HEK293 (cell line): ENCODE results near the gene RFPL2.

Source experiments
- HIC1 ChIP-seq: fragments of 450-650 bp; formaldehyde crosslinking; IDR thresholded peaks from 2 replicates; pipeline ENCODE4 v1.5.1; 2016; ENCODE audit warnings: missing biosample characterization, missing genetic modification characterization
- SCRT1 ChIP-seq: fragments of 450-650 bp; formaldehyde crosslinking; IDR thresholded peaks from 2 replicates; pipeline ENCODE4 v1.5.1; 2016; ENCODE audit warnings: missing biosample characterization, missing genetic modification characterization, borderline replicate concordance
- TRIM28 ChIP-seq: IDR thresholded peaks from 2 replicates; pipeline ENCODE4 v1.6.1; 2011; ENCODE audit warnings: low read length, control low read depth, borderline replicate concordance
- ZBTB49 ChIP-seq: fragments of 450-650 bp; formaldehyde crosslinking; IDR thresholded peaks from 2 replicates; pipeline ENCODE4 v1.5.1; 2016; ENCODE audit warnings: missing biosample characterization, missing genetic modification characterization, low read depth
- ZBTB7A ChIP-seq: fragments of 450-650 bp; formaldehyde crosslinking; IDR thresholded peaks from 2 replicates; pipeline ENCODE4 v1.5.1; 2016; ENCODE audit warnings: low read depth, missing biosample characterization, missing genetic modification characterization
- ZFHX2 ChIP-seq: fragments of 450-650 bp; formaldehyde crosslinking; conservative IDR thresholded peaks from 2 replicates; pipeline ENCODE4 v1.5.1; 2016; ENCODE audit warnings: missing biosample characterization, missing genetic modification characterization
- ZFP37 ChIP-seq: fragments of 450-650 bp; formaldehyde crosslinking; IDR thresholded peaks from 2 replicates; pipeline ENCODE4 v1.5.1; 2016; ENCODE audit warnings: missing biosample characterization, missing genetic modification characterization
- ZNF18 ChIP-seq: fragments of 450-650 bp; formaldehyde crosslinking; IDR thresholded peaks from 2 replicates; pipeline ENCODE4 v1.5.1; 2016; ENCODE audit warnings: missing biosample characterization, missing genetic modification characterization
- ZNF202 ChIP-seq: fragments of 450-650 bp; formaldehyde crosslinking; IDR thresholded peaks from 2 replicates; pipeline ENCODE4 v1.5.1; 2016; ENCODE audit warnings: missing biosample characterization, missing genetic modification characterization, borderline replicate concordance
- ZNF341 ChIP-seq: fragments of 450-650 bp; formaldehyde crosslinking; IDR thresholded peaks from 2 replicates; pipeline ENCODE4; 2016; ENCODE audit warnings: low read depth, missing biosample characterization, missing genetic modification characterization
- ZNF416 ChIP-seq: fragments of 450-650 bp; formaldehyde crosslinking; IDR thresholded peaks from 2 replicates; pipeline ENCODE4 v1.5.1; 2016; ENCODE audit warnings: missing biosample characterization, missing genetic modification characterization
- ZNF433 ChIP-seq: fragments of 450-650 bp; formaldehyde crosslinking; IDR thresholded peaks from 2 replicates; pipeline ENCODE4 v1.5.1; 2016; ENCODE audit warnings: missing biosample characterization, missing genetic modification characterization, low read depth
- ZNF518A ChIP-seq: fragments of 450-650 bp; formaldehyde crosslinking; conservative IDR thresholded peaks from 2 replicates; pipeline ENCODE4 v1.5.1; 2016; ENCODE audit warnings: low read depth, missing biosample characterization, missing genetic modification characterization
- ZNF544 ChIP-seq: fragments of 450-650 bp; formaldehyde crosslinking; IDR thresholded peaks from 2 replicates; pipeline ENCODE4 v1.5.0; 2017; ENCODE audit warnings: missing biosample characterization, missing genetic modification characterization
- ZNF558 ChIP-seq: fragments of 450-650 bp; formaldehyde crosslinking; IDR thresholded peaks from 2 replicates; pipeline ENCODE4 v1.5.1; 2016; ENCODE audit warnings: missing biosample characterization, missing genetic modification characterization
- ZNF677 ChIP-seq: fragments of 450-650 bp; IDR thresholded peaks from 2 replicates; pipeline ENCODE4 v1.5.0; 2018; ENCODE audit warnings: missing biosample characterization, mild to moderate bottlenecking, missing genetic modification characterization, moderate library complexity
- ZNF747 ChIP-seq: fragments of 450-650 bp; formaldehyde crosslinking; IDR thresholded peaks from 2 replicates; pipeline ENCODE4 v1.5.1; 2016; ENCODE audit warnings: missing biosample characterization, missing genetic modification characterization
- ZNF791 ChIP-seq: fragments of 450-650 bp; formaldehyde crosslinking; IDR thresholded peaks from 2 replicates; pipeline ENCODE4 v1.5.1; 2016; ENCODE audit warnings: missing biosample characterization, missing genetic modification characterization
- TF ChIP-seq, protein P1 (sequence below): fragments of 450-650 bp; formaldehyde crosslinking; IDR thresholded peaks from 2 replicates; pipeline ENCODE4 v1.5.1; 2016; ENCODE audit warnings: missing biosample characterization, missing genetic modification characterization
- TF ChIP-seq, protein P2 (sequence below): fragments of 450-650 bp; IDR thresholded peaks from 2 replicates; pipeline ENCODE4 v1.5.1; 2018; ENCODE audit warnings: missing biosample characterization, mild to moderate bottlenecking, missing genetic modification characterization
- TF ChIP-seq, protein P3 (sequence below): fragments of 450-650 bp; formaldehyde crosslinking; IDR thresholded peaks from 2 replicates; pipeline ENCODE4 v1.5.1; 2016; ENCODE audit warnings: missing biosample characterization, missing genetic modification characterization

Gene RFPL2

DNA sequence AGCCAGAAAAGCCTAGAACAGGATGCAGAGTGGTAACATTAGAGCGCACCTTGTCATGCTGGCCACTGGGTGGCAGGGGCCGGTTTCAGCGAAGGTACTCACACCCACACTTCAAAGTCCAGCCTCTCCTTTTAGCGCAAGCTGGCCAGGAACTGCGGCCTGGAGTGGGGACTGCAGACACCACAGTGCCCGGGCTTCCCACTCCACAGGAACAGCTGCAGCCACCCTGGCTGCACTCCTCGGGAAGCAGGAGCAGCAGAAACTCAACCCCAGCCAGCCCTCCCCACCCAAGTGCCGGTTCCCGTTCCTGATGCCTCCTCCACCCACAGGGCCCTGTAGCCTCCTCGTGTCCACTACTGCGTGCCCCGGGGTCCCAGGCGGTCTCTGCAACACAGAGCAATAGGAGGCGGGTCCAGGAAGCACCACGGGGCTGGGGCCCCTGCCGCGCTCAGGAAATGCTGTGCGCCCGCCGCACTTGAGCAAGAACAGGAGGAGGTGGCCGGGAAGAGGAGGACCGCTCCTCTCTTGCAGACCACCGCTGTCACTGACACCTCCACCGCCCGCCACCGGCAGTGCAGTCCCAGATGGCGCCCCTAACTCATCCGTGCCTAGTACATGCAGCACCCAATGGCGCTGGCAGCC lies 2.2 kb downstream of the RFPL2 start (continued):
- peak; percentile 42; the same call in 1 of the 2 replicates for TF ChIP-seq ZNF341
- TF ChIP-seq, protein P1, sequence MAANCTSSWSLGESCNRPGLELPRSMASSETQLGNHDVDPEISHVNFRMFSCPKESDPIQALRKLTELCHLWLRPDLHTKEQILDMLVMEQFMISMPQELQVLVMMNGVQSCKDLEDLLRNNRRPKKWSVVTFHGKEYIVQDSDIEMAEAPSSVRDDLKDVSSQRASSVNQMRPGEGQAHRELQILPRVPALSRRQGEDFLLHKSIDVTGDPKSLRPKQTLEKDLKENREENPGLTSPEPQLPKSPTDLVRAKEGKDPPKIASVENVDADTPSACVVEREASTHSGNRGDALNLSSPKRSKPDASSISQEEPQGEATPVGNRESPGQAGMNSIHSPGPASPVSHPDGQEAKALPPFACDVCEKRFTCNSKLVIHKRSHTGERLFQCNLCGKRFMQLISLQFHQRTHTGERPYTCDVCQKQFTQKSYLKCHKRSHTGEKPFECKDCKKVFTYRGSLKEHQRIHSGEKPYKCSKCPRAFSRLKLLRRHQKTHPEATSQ (tag by site-specific recombination) = no peak
- TF ChIP-seq, protein P2, sequence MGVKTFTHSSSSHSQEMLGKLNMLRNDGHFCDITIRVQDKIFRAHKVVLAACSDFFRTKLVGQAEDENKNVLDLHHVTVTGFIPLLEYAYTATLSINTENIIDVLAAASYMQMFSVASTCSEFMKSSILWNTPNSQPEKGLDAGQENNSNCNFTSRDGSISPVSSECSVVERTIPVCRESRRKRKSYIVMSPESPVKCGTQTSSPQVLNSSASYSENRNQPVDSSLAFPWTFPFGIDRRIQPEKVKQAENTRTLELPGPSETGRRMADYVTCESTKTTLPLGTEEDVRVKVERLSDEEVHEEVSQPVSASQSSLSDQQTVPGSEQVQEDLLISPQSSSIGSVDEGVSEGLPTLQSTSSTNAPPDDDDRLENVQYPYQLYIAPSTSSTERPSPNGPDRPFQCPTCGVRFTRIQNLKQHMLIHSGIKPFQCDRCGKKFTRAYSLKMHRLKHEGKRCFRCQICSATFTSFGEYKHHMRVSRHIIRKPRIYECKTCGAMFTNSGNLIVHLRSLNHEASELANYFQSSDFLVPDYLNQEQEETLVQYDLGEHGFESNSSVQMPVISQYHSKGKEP (tag by site-specific recombination) = no peak
- no peak for TF ChIP-seq ZBTB7A (tag by site-specific recombination)
- no peak for TF ChIP-seq SCRT1 (tag by site-specific recombination)
- no peak for TF ChIP-seq HIC1 (tag by site-specific recombination)
- no peak for TF ChIP-seq TRIM28
- no peak for TF ChIP-seq ZNF677 (tag by site-specific recombination)
- TF ChIP-seq ZNF791 (tag by site-specific recombination) = no peak
- TF ChIP-seq ZBTB49 (tag by site-specific recombination) = no peak
- no peak for TF ChIP-seq ZNF416 (tag by site-specific recombination)
- TF ChIP-seq, protein P3, sequence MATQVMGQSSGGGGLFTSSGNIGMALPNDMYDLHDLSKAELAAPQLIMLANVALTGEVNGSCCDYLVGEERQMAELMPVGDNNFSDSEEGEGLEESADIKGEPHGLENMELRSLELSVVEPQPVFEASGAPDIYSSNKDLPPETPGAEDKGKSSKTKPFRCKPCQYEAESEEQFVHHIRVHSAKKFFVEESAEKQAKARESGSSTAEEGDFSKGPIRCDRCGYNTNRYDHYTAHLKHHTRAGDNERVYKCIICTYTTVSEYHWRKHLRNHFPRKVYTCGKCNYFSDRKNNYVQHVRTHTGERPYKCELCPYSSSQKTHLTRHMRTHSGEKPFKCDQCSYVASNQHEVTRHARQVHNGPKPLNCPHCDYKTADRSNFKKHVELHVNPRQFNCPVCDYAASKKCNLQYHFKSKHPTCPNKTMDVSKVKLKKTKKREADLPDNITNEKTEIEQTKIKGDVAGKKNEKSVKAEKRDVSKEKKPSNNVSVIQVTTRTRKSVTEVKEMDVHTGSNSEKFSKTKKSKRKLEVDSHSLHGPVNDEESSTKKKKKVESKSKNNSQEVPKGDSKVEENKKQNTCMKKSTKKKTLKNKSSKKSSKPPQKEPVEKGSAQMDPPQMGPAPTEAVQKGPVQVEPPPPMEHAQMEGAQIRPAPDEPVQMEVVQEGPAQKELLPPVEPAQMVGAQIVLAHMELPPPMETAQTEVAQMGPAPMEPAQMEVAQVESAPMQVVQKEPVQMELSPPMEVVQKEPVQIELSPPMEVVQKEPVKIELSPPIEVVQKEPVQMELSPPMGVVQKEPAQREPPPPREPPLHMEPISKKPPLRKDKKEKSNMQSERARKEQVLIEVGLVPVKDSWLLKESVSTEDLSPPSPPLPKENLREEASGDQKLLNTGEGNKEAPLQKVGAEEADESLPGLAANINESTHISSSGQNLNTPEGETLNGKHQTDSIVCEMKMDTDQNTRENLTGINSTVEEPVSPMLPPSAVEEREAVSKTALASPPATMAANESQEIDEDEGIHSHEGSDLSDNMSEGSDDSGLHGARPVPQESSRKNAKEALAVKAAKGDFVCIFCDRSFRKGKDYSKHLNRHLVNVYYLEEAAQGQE (tag by site-specific recombination) = no peak
- TF ChIP-seq ZNF544 (tag by site-specific recombination) = no peak
- no peak for TF ChIP-seq ZNF202 (tag by site-specific recombination)
- TF ChIP-seq ZNF558 = no peak
- TF ChIP-seq ZFP37 (tag by site-specific recombination) = no peak
- no peak for TF ChIP-seq ZNF518A (tag by site-specific recombination)
- TF ChIP-seq ZNF747 = no peak
- no peak for TF ChIP-seq ZNF433 (tag by site-specific recombination)
- TF ChIP-seq ZNF18 = peak; percentile 71; the same call in 1 of the 2 replicates
- TF ChIP-seq ZFHX2 = peak; percentile 69
